K562 (cell line): ENCODE results near the gene TOP3A. TPM values are rescaled to one million over a fixed set of nuclear protein-coding genes. Genes with fewer than 3 reads are reported as not detected.

Experiments
- BRD4 ChIP-seq: fragments of 200-600 bp; sonication (generic); IDR thresholded peaks from 2 replicates; pipeline ENCODE4 v1.6.1; 2017; ENCODE audit warnings: inconsistent platforms
- EP300 ChIP-seq: IDR thresholded peaks from 2 replicates; pipeline ENCODE4 v1.6.1; 2012; ENCODE audit warnings: low read length, improper control_type of control experiment
- HNRNPLL ChIP-seq: fragments of 200-400 bp; formaldehyde crosslinking; IDR thresholded peaks from 2 replicates; pipeline ENCODE4 v1.6.1; 2017; ENCODE audit warnings: low read length, low read depth, mild to moderate bottlenecking; ENCODE audit not compliant: poor library complexity, severe bottlenecking
- MBD2 ChIP-seq: sonication (generic); IDR thresholded peaks from 2 replicates; pipeline ENCODE4 v1.6.1; 2016; ENCODE audit warnings: low read depth, borderline replicate concordance
- MEF2D ChIP-seq: conservative IDR thresholded peaks from 2 replicates; pipeline ENCODE4 v1.6.1; 2016; ENCODE audit warnings: low read depth, missing genetic modification characterization, missing compliant biosample characterization
- MTA2 ChIP-seq: fragments of 450-650 bp; IDR thresholded peaks from 2 replicates; pipeline ENCODE4 v1.6.1; 2016; ENCODE audit warnings: low read depth
- NCOA4 ChIP-seq: fragments of 450-650 bp; IDR thresholded peaks from 2 replicates; pipeline ENCODE4 v1.6.1; 2018; ENCODE audit warnings: mild to moderate bottlenecking; ENCODE audit not compliant: partially characterized antibody
- SPI1 ChIP-seq: IDR thresholded peaks from 2 replicates; pipeline ENCODE4 v1.6.1; 2011; ENCODE audit warnings: low read depth, low read length, control low read depth, borderline replicate concordance
- TEAD1 ChIP-seq, 2 experiments: fragments of 450-650 bp in 1 of 2; sonication (generic) in 1 of 2; formaldehyde crosslinking; IDR thresholded peaks; 2 replicates each; pipeline versions ENCODE4 v1.4.0 to v1.8.0; 2020 to 2022; ENCODE audit warnings: mild to moderate bottlenecking in 2 of 2, missing genetic modification reagents in 1 of 2
- ZBED1 ChIP-seq: IDR thresholded peaks from 2 replicates; pipeline ENCODE4 v1.6.1; 2014
- ZNF12 ChIP-seq: sonication (generic); formaldehyde crosslinking; IDR thresholded peaks from 2 replicates; pipeline ENCODE4 v1.4.0; 2020; ENCODE audit warnings: mild to moderate bottlenecking, missing genetic modification reagents
- ZNF253 ChIP-seq: fragments of 250-450 bp; sonication (Bioruptor Pico); conservative IDR thresholded peaks from 2 replicates; pipeline ENCODE4 v1.6.1; 2021; ENCODE audit warnings: mild to moderate bottlenecking
- ZNF668 ChIP-seq: fragments of 250-450 bp; sonication (Bioruptor Pico); IDR thresholded peaks from 2 replicates; pipeline ENCODE4 v1.8.0; 2022; ENCODE audit warnings: mild to moderate bottlenecking, inconsistent platforms
- polyA plus RNA-seq, 8 experiments: library from polyadenylated mRNA; depleted of rRNA in 4 of 8; stranded (reverse) in 5 of 8; unstranded in 3 of 8; fragments of >200 nt; fragmentation: Nextera tagmentation in 2 of 8; fragmentation: Illumina TruSeq in 1 of 8; extraction: Ambion mirVana in 2 of 8; extraction: Trizol in 1 of 8; gene quantifications; 2 replicates each; pipeline versions ENCODE4 v1.2.1 to v1.2.3, GENCODE V29; 2011 to 2014; ENCODE audit warnings: inconsistent platforms in 1 of 8, missing spikeins in 1 of 8
- total RNA-seq, 7 experiments: library from RNA; depleted of rRNA in 6 of 7; stranded (reverse); fragments of >200 nt in 6 of 7; fragmentation: Illumina TruSeq in 2 of 7; extraction: Trizol in 2 of 7; gene quantifications; 2 replicates each; pipeline versions ENCODE4 v1.2.1 to v1.2.3, GENCODE V29; 2011 to 2021; ENCODE audit warnings: low replicate concordance in 1 of 7
- TF ChIP-seq, protein P1 (sequence below): sonication (generic); formaldehyde crosslinking; IDR thresholded peaks from 2 replicates; pipeline ENCODE4 v1.8.1; 2023; ENCODE audit warnings: mild to moderate bottlenecking, missing genetic modification reagents
- TF ChIP-seq, protein P2 (sequence below): fragments of 450-650 bp; IDR thresholded peaks from 2 replicates; pipeline ENCODE4 v1.6.1; 2017; ENCODE audit warnings: antibody characterized with exemption, mild to moderate bottlenecking
- TF ChIP-seq, protein P3 (sequence below): fragments of 250-450 bp; sonication (Bioruptor Pico); IDR thresholded peaks from 2 replicates; pipeline ENCODE4 v1.8.0; 2021; ENCODE audit warnings: borderline replicate concordance, mild to moderate bottlenecking, moderate library complexity; ENCODE audit not compliant: poor library complexity, severe bottlenecking
- TF ChIP-seq, protein P4 (sequence below): sonication (generic); formaldehyde crosslinking; IDR thresholded peaks from 2 replicates; pipeline ENCODE4 v1.8.0; 2022; ENCODE audit warnings: missing genetic modification reagents, mild to moderate bottlenecking, moderate library complexity, borderline replicate concordance
- TF ChIP-seq, protein P5 (sequence below): fragments of 250-450 bp; sonication (Bioruptor Pico); IDR thresholded peaks from 2 replicates; pipeline ENCODE4 v1.6.1; 2021; ENCODE audit warnings: mild to moderate bottlenecking
- TF ChIP-seq, protein P6 (sequence below): sonication (generic); IDR thresholded peaks from 2 replicates; pipeline ENCODE4 v1.6.1; 2016

TOP3A gene
- total and polyA plus RNA-seq, 9 of the 15 experiments (the other 6 are each of a cell fraction or from before 2014, with no cell fraction given) = 5.2 to 49.7 (median 24.7) TPM

DNA sequence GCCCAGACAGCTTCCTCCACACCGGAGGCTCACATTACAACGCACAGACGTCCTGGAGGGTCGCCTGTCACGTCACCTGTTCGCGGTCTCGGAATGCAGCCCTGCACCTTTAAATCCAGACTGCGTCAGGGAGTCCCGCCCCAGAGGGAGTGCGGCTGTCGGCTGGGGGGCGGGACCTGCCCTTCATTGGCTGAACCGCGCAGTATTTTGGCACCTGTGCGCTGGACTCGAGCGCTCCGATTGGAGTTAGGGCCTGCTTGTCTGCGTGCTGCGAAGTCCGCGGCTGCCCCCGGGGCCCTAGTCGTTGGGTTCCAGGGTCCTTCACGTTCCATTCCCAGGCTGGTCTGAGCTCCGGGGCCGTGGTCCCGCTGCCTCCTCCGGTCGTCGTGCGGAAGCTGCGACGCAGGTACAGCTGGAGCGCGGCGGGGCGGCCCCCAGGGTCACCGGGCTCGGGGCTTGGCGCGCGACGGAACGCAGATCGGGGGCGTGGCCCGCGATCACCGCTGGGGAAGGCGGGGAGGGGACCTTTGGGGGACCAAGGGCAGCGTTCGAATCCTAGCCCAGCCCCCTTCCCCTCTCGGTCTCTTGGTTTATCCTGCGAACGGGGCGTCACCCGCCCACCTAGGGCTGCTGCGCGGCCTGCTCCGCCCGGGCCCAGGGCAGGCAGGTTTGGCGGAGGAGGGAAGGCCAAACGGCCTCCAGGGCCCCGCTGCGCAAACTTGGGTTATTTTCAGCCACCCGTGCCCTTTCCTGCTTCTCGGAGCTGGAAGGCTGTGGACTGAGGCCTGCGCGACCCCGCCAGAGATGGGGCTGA, 54.3 kb downstream of the TOP3A start, which contains the start of gene MIEF2 (continued):
- TF ChIP-seq, protein P1, sequence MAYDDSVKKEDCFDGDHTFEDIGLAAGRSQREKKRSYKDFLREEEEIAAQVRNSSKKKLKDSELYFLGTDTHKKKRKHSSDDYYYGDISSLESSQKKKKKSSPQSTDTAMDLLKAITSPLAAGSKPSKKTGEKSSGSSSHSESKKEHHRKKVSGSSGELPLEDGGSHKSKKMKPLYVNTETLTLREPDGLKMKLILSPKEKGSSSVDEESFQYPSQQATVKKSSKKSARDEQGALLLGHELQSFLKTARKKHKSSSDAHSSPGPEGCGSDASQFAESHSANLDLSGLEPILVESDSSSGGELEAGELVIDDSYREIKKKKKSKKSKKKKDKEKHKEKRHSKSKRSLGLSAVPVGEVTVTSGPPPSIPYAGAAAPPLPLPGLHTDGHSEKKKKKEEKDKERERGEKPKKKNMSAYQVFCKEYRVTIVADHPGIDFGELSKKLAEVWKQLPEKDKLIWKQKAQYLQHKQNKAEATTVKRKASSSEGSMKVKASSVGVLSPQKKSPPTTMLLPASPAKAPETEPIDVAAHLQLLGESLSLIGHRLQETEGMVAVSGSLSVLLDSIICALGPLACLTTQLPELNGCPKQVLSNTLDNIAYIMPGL (CRISPR knock-in tag) = no peak
- no peak for TF ChIP-seq SPI1
- TF ChIP-seq, protein P2, sequence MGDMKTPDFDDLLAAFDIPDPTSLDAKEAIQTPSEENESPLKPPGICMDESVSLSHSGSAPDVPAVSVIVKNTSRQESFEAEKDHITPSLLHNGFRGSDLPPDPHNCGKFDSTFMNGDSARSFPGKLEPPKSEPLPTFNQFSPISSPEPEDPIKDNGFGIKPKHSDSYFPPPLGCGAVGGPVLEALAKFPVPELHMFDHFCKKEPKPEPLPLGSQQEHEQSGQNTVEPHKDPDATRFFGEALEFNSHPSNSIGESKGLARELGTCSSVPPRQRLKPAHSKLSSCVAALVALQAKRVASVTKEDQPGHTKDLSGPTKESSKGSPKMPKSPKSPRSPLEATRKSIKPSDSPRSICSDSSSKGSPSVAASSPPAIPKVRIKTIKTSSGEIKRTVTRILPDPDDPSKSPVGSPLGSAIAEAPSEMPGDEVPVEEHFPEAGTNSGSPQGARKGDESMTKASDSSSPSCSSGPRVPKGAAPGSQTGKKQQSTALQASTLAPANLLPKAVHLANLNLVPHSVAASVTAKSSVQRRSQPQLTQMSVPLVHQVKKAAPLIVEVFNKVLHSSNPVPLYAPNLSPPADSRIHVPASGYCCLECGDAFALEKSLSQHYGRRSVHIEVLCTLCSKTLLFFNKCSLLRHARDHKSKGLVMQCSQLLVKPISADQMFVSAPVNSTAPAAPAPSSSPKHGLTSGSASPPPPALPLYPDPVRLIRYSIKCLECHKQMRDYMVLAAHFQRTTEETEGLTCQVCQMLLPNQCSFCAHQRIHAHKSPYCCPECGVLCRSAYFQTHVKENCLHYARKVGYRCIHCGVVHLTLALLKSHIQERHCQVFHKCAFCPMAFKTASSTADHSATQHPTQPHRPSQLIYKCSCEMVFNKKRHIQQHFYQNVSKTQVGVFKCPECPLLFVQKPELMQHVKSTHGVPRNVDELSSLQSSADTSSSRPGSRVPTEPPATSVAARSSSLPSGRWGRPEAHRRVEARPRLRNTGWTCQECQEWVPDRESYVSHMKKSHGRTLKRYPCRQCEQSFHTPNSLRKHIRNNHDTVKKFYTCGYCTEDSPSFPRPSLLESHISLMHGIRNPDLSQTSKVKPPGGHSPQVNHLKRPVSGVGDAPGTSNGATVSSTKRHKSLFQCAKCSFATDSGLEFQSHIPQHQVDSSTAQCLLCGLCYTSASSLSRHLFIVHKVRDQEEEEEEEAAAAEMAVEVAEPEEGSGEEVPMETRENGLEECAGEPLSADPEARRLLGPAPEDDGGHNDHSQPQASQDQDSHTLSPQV = no peak
- TF ChIP-seq MEF2D (tag) = no peak
- no peak for TF ChIP-seq ZNF253 (CRISPR knock-in tag)
- TF ChIP-seq, protein P3, sequence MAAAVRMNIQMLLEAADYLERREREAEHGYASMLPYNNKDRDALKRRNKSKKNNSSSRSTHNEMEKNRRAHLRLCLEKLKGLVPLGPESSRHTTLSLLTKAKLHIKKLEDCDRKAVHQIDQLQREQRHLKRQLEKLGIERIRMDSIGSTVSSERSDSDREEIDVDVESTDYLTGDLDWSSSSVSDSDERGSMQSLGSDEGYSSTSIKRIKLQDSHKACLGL (CRISPR knock-in tag) = no peak
- no peak for TF ChIP-seq NCOA4
- TF ChIP-seq MTA2 = no peak
- no peak for TF ChIP-seq ZBED1
- TF ChIP-seq ZNF12 = no peak
- TF ChIP-seq TEAD1 (CRISPR knock-in tag; IDR thresholded peaks at IDR 0.05) = peak in 1 of 2 experiments; percentile 92; a peak in 2 of 4 replicates
- no peak for TF ChIP-seq BRD4
- TF ChIP-seq EP300 = no peak
- TF ChIP-seq, protein P4, sequence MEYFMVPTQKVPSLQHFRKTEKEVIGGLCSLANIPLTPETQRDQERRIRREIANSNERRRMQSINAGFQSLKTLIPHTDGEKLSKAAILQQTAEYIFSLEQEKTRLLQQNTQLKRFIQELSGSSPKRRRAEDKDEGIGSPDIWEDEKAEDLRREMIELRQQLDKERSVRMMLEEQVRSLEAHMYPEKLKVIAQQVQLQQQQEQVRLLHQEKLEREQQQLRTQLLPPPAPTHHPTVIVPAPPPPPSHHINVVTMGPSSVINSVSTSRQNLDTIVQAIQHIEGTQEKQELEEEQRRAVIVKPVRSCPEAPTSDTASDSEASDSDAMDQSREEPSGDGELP (CRISPR knock-in tag) = peak; percentile 88
- peak; percentile 52 for TF ChIP-seq HNRNPLL
- TF ChIP-seq ZNF668 (CRISPR knock-in tag) = no peak
- TF ChIP-seq, protein P5, sequence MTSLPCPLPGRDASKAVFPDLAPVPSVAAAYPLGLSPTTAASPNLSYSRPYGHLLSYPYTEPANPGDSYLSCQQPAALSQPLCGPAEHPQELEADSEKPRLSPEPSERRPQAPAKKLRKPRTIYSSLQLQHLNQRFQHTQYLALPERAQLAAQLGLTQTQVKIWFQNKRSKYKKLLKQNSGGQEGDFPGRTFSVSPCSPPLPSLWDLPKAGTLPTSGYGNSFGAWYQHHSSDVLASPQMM = no peak
- TF ChIP-seq MBD2 = peak; percentile 58
- TF ChIP-seq, protein P6, sequence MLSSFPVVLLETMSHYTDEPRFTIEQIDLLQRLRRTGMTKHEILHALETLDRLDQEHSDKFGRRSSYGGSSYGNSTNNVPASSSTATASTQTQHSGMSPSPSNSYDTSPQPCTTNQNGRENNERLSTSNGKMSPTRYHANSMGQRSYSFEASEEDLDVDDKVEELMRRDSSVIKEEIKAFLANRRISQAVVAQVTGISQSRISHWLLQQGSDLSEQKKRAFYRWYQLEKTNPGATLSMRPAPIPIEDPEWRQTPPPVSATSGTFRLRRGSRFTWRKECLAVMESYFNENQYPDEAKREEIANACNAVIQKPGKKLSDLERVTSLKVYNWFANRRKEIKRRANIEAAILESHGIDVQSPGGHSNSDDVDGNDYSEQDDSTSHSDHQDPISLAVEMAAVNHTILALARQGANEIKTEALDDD = no peak
